ENCODE results near the gene CNNM1. TPM values are rescaled to one million over a fixed set of nuclear protein-coding genes. Genes with fewer than 3 reads are reported as not detected.

The CNNM1 gene
- total RNA-seq, 1 donor from 2014 or later, result 0.63 TPM

DNA sequence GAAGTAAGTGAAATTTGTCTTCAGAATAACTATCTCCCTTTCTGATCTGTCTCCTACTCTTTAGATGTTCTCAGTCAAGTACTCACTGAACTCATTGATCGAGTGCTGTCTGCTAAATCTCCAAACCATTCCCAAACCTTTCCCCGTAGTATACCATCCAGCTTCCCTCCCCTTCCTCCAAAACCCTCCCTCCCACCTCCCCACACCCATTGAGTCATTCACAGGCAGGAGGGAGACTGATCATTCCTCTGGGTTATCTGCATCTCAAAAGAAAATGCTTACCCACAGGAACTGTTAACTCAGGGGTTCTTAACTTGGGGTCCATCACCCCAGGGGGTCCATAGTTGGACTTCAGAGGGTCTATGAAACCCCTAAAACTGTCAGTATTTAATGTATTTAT lies 63.9 kb downstream of the CNNM1 start:
- H3K4me3 ChIP-seq (ENCODE audit: low read depth, low read length), result no peak overlapping the region
- DNase-seq (ENCODE audit: low read depth), result no peak
- TF ChIP-seq, protein P1, sequence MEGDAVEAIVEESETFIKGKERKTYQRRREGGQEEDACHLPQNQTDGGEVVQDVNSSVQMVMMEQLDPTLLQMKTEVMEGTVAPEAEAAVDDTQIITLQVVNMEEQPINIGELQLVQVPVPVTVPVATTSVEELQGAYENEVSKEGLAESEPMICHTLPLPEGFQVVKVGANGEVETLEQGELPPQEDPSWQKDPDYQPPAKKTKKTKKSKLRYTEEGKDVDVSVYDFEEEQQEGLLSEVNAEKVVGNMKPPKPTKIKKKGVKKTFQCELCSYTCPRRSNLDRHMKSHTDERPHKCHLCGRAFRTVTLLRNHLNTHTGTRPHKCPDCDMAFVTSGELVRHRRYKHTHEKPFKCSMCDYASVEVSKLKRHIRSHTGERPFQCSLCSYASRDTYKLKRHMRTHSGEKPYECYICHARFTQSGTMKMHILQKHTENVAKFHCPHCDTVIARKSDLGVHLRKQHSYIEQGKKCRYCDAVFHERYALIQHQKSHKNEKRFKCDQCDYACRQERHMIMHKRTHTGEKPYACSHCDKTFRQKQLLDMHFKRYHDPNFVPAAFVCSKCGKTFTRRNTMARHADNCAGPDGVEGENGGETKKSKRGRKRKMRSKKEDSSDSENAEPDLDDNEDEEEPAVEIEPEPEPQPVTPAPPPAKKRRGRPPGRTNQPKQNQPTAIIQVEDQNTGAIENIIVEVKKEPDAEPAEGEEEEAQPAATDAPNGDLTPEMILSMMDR (conservative IDR thresholded peaks at IDR 0.05; ENCODE audit: low read depth, low read length), result no peak

DNA sequence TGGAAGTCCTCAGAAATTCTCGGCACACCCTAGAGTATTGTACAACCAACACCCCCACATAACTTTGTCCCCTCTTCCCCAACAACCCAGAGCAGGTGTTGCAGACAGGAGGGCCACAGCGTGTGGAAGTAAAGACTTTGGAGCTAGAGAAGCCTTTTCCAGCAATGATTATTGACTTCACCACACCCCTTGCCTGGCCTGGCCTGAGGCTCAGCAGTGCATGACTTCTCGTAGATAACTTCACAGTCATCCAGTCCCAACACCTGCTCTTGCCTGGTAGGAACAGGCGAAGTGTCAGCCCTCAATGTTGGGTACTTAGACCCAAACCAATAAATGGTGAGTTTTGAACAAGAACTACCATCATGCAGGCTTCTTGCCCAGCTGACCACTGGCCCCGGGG lies 64.5 kb downstream of the CNNM1 start:
- no peak for DNase-seq (ENCODE audit: low read depth)
- TF ChIP-seq, protein P1 (conservative IDR thresholded peaks at IDR 0.05; ENCODE audit: low read depth, low read length), result no peak
- H3K4me3 ChIP-seq (ENCODE audit: low read depth, low read length), result no peak overlapping the region

DNA sequence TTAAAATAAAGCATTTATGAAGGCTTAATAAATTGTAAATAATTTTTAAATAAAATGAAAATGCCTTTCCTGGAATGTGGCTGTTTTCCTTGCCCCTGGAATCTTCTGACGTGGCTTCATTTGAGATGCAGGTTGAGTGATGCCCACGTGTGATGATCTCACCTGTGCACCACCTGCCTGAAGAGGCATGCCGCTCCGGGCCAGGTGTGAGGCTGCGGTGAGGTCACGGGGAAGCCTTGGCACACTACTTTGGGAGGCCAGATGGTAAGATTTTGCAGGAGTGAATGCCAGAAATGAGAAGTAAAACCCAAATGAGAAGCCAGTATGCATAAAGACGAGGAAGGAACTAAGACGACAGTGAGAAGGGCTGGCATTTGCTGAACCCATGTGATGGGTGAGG lies 65.1 kb downstream of the CNNM1 start:
- no peak for DNase-seq (ENCODE audit: low read depth)
- no peak overlapping the region for H3K4me3 ChIP-seq (ENCODE audit: low read depth, low read length)
- TF ChIP-seq, protein P1 (conservative IDR thresholded peaks at IDR 0.05; ENCODE audit: low read depth, low read length), result no peak

DNA sequence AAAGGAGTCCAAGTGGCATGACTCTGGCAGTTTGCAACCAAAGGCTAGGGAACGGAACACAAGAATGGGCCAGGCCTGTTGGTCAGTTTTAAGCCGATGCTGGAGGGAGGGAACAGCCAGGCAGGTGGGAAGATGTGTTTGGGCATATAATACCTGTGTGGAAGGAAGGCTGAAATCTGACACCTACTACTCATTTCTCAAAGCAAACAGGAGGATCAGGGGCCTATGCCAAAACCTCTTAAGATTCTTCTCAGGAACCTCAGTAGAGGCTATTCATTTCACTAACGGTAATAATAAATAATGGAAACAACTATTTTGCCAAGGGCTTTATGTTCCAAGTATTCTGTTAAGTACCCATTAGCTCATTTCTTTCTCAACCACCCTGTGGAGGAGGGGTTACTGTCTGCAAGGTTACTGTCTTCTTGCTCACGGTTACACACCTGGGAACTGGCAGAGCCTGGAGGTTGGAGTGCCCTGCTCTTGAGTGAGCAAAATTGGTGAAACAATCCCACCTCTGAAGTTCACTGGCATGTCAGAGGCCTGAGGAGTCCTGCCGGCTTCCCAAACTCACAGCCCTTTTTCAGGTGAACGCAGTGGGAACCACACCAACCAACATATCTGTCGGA lies 65.7 kb downstream of the CNNM1 start:
- DNase-seq (ENCODE audit: low read depth), result no peak
- no peak overlapping the region for H3K4me3 ChIP-seq (ENCODE audit: low read depth, low read length)
- TF ChIP-seq, protein P1 (conservative IDR thresholded peaks at IDR 0.05; ENCODE audit: low read depth, low read length), result no peak

DNA sequence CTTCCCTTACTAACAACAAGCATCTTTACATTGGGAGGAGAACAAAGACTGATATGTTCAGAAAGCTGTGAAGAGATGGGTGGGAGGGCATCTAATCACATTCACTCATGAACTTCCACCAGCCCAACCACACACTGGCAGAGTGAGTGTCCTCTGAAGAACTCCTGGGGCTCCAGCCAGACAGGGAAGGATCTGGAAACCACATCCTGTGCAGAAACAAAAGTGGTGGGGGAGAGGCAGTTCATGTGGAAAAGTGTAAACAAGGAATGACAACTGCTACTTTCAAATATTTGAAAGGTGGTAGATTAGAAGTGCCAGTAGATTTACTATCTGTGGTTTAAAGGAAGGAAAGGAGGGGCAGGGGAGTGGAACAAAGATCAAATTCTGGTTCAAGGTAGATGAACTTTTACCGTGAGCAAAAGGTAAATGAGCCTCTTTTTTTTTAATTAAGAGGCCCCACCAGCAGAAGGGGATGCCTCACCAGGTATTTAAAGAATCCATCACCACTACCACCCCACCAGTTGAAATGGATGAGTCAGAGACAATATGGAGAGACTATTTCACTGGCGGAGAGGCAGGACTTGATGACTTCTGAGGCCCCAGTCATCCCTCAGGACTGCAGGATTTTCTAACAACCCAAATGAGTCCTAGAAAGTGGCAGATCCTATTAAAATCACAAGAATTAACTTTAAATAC lies 66.7 kb downstream of the CNNM1 start:
- peak; percentile 68 for DNase-seq (ENCODE audit: low read depth)
- TF ChIP-seq, protein P1 (conservative IDR thresholded peaks at IDR 0.05; ENCODE audit: low read depth, low read length), result no peak
- no peak overlapping the region for H3K4me3 ChIP-seq (ENCODE audit: low read depth, low read length)

DNA sequence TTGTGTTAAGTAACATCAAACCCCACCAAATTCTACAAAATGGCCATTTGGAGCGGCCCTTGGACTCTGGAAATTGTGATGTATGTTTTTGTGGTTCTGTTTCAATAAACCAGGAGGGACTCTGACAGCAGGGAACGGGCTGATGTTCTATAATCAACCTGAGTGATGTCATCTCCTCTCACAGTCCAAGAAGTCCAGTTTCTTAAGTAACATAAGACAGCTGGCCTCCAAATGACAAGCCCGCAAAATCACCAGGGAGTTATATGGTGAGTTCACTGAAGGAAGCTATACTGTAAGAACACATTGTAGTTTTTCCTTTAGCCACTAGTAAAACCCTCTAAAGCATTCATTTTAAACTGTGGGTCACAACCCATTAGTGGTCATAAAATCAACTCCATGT lies 67.3 kb downstream of the CNNM1 start:
- TF ChIP-seq, protein P1 (conservative IDR thresholded peaks at IDR 0.05; ENCODE audit: low read depth, low read length), result no peak
- no peak overlapping the region for H3K4me3 ChIP-seq (ENCODE audit: low read depth, low read length)
- DNase-seq (ENCODE audit: low read depth), result no peak

DNA sequence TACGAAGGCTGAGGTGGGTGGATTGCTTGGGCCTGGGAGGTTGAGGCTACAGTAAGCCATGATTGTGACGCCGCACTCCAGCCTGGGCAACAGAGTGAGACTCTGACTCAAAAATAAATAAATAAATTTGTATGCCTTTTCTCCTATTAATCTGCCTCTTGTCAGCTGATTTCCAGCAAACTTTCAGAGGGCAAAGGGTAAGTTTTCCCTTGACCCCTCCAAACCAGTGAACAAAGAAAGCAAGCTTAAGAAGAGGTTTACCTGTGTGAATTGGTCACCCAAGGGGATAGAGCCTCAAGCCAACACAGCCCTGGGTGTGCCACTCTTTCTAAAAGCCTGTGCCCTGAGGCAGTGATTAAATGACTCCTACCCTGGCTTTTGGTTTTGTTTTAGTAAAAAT lies 70.5 kb downstream of the CNNM1 start:
- no peak for DNase-seq (ENCODE audit: low read depth)
- TF ChIP-seq, protein P1 (conservative IDR thresholded peaks at IDR 0.05; ENCODE audit: low read depth, low read length), result no peak
- H3K4me3 ChIP-seq (ENCODE audit: low read depth, low read length), result no peak overlapping the region

All from epithelial cell of proximal tubule (primary cell).